ENCODE data around the gene DNASE1L1.

- TF ChIP-seq EZH2 (IDR thresholded peaks at IDR 0.05; ENCODE audit: borderline replicate concordance) = no peak
- no peak for TF ChIP-seq CTCF (IDR thresholded peaks at IDR 0.05; ENCODE audit: poor library complexity)
Observed at GRCh38 chrX:154436374-154436982, 27.4 kb upstream of the DNASE1L1 start.
